Testis (tissue), 3 donors: ENCODE data around the gene METTL17. TPM values are rescaled to one million over a fixed set of nuclear protein-coding genes. Genes with fewer than 3 reads are reported as not detected.

ENCODE experiments used
- DNase-seq: peaks from one replicate; pipeline ENCODE4 v3.0.0-alpha.2; 2019
- H3K27ac ChIP-seq, 2 donors: fragments of 200-600 bp; sonication (generic); one replicate each; pipeline ENCODE4 v1.5.1; 2019
- H3K27me3 ChIP-seq: fragments of 200-600 bp; sonication (generic); one replicate; pipeline ENCODE4 v1.5.1; 2019
- H3K36me3 ChIP-seq: fragments of 200-600 bp; sonication (generic); one replicate; pipeline ENCODE4 v1.5.1; 2017; ENCODE audit warnings: low read depth; ENCODE audit errors: missing control alignments
- H3K4me1 ChIP-seq: fragments of 200-600 bp; sonication (generic); one replicate; pipeline ENCODE4 v1.5.1; 2019
- H3K4me3 ChIP-seq, 2 donors: fragments of 200-600 bp; sonication (generic); one replicate each; pipeline ENCODE4 v1.5.1; 2017 to 2019
- H3K9me3 ChIP-seq: fragments of 200-600 bp; sonication (generic); one replicate; pipeline ENCODE4 v1.5.1; 2017
- POLR2A ChIP-seq: fragments of 450-650 bp; IDR thresholded peaks from one replicate; pipeline ENCODE4 v1.6.1; 2017; ENCODE audit warnings: antibody characterized with exemption, mild to moderate bottlenecking, moderate library complexity
- WGBS, 2 donors: methylation state at CpG; one replicate each; pipeline ENCODE4 v1.1.5; 2018; 5-methylcytosine and 5-hydroxymethylcytosine counted together
- intact Hi-C: fragments of 100-400 bp; cut with DNase I; formaldehyde crosslinking; loops from one replicate; pipeline ENCODE4 v1.15.1; 2023; ENCODE audit warnings: low total_unique reads
- polyA plus RNA-seq: library from polyadenylated mRNA; stranded (reverse); fragments of 350-450 nt; fragmentation: Illumina TruSeq; extraction: RNeasy Lipid Tissue Mini Kit (QIAGEN cat#74804); gene quantifications from one replicate; pipeline ENCODE4 v1.2.3, GENCODE V29; 2014; ENCODE audit warnings: low read depth, low replicate concordance; ENCODE audit not compliant: insufficient read depth
- total RNA-seq, 2 donors: library from RNA; depleted of rRNA; stranded (reverse); fragments of >200 nt; gene quantifications; one replicate each; pipeline ENCODE4 v1.2.3, GENCODE V29; 2016
- TF ChIP-seq, protein P1 (sequence below), 3 experiments: fragments of 450-650 bp in 2 of 3; fragments of 200-600 bp in 1 of 3; sonication (generic) in 1 of 3; IDR thresholded peaks; one replicate each; pipeline ENCODE4 v1.5.1; 2016 to 2019; ENCODE audit warnings: antibody characterized with exemption in 3 of 3, mild to moderate bottlenecking in 2 of 3, moderate library complexity in 1 of 3

Gene METTL17
- total and polyA plus RNA-seq, 3 donors from 2014 or later, result 68.9 to 93.4 (median 93.2) TPM

DNA sequence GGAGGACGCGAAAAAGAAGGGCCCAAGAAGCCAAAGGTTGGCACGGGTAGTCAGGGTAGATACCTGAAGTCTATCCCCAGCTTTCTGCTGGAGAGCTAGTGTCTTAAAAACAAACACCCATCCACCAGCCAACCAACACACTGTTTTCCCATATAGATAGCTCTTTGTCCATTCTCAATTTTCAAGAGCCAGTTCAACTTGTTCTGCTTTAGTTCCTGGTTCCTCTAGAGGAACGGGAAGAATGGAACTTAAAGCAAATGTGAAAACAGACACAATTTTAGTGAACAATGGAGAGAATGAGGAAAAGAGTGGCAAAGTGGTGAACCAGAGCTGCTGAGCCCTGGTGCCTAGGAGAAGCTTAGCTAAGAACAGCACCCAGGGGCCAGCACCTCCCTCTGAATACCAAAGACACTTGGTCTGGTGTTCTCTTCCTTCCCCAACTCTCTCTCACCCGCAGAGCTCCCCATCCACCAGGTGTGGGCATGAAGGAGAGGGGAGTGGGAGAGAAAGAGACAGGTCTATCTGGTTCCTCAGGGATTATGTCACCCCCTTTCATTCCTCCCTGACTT lies 31.3 kb downstream of the METTL17 start:
- no peaks in the 10 kb centered on the region for H3K9me3 ChIP-seq
- intact Hi-C loops, result no loop called here
- H3K4me1 ChIP-seq, result peaks cover 21% of the 10 kb centered on the region
- H3K36me3 ChIP-seq, result no peaks in the 10 kb centered on the region
- no peak for DNase-seq
- TF ChIP-seq POLR2A, result no peak
- TF ChIP-seq, protein P1, sequence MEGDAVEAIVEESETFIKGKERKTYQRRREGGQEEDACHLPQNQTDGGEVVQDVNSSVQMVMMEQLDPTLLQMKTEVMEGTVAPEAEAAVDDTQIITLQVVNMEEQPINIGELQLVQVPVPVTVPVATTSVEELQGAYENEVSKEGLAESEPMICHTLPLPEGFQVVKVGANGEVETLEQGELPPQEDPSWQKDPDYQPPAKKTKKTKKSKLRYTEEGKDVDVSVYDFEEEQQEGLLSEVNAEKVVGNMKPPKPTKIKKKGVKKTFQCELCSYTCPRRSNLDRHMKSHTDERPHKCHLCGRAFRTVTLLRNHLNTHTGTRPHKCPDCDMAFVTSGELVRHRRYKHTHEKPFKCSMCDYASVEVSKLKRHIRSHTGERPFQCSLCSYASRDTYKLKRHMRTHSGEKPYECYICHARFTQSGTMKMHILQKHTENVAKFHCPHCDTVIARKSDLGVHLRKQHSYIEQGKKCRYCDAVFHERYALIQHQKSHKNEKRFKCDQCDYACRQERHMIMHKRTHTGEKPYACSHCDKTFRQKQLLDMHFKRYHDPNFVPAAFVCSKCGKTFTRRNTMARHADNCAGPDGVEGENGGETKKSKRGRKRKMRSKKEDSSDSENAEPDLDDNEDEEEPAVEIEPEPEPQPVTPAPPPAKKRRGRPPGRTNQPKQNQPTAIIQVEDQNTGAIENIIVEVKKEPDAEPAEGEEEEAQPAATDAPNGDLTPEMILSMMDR (IDR thresholded peaks at IDR 0.05), result no peak
- no peaks in the 10 kb centered on the region for H3K27me3 ChIP-seq
- no peak overlapping the region for H3K4me3 ChIP-seq
- no peak overlapping the region for H3K27ac ChIP-seq
- WGBS, 2 donors, result 85 to 94% methylated on average over 5 of the region's 5 CpGs

DNA sequence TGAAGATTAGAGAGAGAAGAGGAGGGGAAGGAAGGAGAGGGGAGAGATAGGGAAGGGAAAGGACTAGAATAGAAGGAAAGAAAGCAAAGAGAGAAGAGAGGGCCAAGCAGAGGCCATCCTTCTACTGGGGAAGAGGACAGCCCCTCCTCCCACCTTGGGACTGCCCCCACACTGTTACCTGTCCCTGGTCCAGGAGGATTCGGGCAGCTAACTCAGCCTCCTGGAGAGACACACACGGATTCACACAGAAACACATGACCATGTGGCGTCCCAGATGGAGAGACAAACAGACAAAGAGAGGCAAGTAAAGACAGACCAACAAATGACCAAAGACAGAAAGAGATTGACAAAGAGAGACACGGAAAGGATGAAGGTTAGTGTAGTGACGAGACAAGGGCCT lies 32.9 kb downstream of the METTL17 start:
- no peaks in the 10 kb centered on the region for H3K36me3 ChIP-seq
- WGBS, 2 donors, result 68 to 72% methylated on average over 5 of the region's 5 CpGs
- TF ChIP-seq, protein P1 (IDR thresholded peaks at IDR 0.05), result no peak
- no peak for TF ChIP-seq POLR2A
- peaks cover 31% of the 10 kb centered on the region for H3K4me1 ChIP-seq
- H3K9me3 ChIP-seq, result no peaks in the 10 kb centered on the region
- no peaks in the 10 kb centered on the region for H3K27me3 ChIP-seq
- no peak for DNase-seq
- intact Hi-C loops, result no loop called here
- peak overlapping the region in 1 of 2 donors; percentile 83 for H3K4me3 ChIP-seq
- peak overlapping the region; percentile 89 to 91 for H3K27ac ChIP-seq

DNA sequence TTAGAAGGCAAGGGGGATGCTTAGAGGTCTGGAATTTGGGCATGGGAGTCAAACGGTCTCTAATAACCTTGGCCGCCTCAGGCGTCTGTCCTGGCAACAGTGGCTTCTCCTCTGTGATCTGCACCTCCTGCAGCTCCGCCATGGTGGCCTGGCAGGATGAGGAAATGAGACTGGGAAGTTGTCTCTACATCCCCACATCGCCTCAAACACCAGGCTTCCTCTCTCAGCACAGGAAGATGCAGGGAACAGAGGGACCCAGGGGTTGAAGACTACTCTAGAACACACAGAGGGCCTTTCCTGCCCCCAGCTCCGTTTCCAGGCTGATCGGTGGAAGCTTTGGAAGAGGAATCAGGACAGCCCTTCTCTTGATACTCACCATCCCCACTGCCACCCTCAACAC lies 33.4 kb downstream of the METTL17 start:
- H3K9me3 ChIP-seq, result no peaks in the 10 kb centered on the region
- intact Hi-C loops, result no loop called here
- no peaks in the 10 kb centered on the region for H3K36me3 ChIP-seq
- no peaks in the 10 kb centered on the region for H3K27me3 ChIP-seq
- TF ChIP-seq, protein P1 (IDR thresholded peaks at IDR 0.05), result no peak
- TF ChIP-seq POLR2A, result no peak
- H3K4me1 ChIP-seq, result peaks cover 31% of the 10 kb centered on the region
- peak overlapping the region in 1 of 2 donors; percentile 83 for H3K4me3 ChIP-seq
- WGBS, 2 donors, result 38 to 47% methylated on average over 7 of the region's 7 CpGs
- peak overlapping the region; percentile 89 to 91 for H3K27ac ChIP-seq
- DNase-seq, result no peak

DNA sequence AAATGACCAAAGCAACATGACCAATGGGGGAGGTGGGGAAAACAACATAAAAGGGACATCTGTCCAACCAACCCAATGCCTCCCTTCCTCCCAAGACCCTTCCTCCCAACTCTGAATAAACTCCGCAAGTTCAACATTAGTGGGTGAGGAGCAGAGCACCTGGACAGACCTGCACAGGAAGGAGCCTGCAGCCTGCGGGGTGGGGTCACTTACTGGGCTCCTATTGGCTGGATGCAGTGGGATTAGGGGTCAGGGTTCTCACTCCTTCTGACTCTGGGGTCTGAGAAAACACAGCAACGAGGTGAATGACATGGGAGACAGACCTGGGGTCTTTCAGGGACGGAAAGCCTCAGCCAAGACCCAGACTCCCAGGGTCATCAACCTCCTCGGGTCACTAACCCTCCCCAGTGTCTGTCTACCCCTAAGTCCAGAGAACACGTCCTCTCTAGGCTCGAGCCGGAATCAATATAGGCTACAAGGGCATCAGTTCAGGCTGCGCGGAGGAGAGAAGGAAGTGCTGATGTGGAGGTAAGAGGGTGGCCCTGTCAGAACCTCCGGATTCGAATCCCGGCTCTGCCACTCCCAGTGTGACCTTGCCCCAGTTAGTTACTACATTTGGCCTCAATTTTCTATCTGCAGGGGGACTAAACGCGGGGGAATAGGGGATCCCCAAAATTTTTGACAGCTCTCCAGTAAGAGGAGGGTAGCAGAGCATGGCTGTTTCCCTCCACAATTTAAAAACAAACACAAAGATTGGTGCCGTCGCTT lies 34.2 kb downstream of the METTL17 start:
- Histone ChIP-seq H3K27me3 (no peaks in the 10 kb centered on the region), H3K9me3 (no peaks in the 10 kb centered on the region), H3K4me3 (peak overlapping the region; percentile 76 to 83), H3K36me3 (no peaks in the 10 kb centered on the region), H3K4me1 (peaks cover 31% of the 10 kb centered on the region), H3K27ac (peak overlapping the region; percentile 89 to 91)
- TF ChIP-seq, protein P1 (IDR thresholded peaks at IDR 0.05), result no peak
- no peak for TF ChIP-seq POLR2A
- intact Hi-C loops, result no loop called here
- WGBS, 2 donors, result 6 to 10% methylated on average over 14 to 17 of the region's 17 CpGs
- no peak for DNase-seq
